Activated CD8-positive, alpha-beta memory T cell treated with anti-CD3 and anti-CD28 coated beads, Interleukin-2, amount 50 U/mL, for 1 hour (primary cell): ENCODE measurements around the gene PNLIP.

Experiments used
- DNase-seq: peaks from one replicate; pipeline ENCODE4 v3.0.0-alpha.2; 2020; ENCODE audit errors: extremely low read depth

Gene PNLIP

GRCh38 chr10:116545756-116546155, at the start of gene PNLIP:
PNLIP (plus strand) TSS chr10:116545931; CDS start chr10:116546093, 162 bp downstream.
- DNase-seq: no peak

GRCh38 chr10:116504786-116505185, 40.9 kb upstream of the PNLIP start:
- no peak for DNase-seq

- no peak for DNase-seq
These were observed 35.2 kb upstream of the PNLIP start for GRCh38 chr10:116510565-116510964.

- no peak for DNase-seq
These were observed 34.4 kb upstream of the PNLIP start for GRCh38 chr10:116511365-116511764.

GRCh38 chr10:116521424-116522290, 24.1 kb upstream of the PNLIP start:
- DNase-seq: no peak

- DNase-seq: no peak
These were observed 22.8 kb upstream of the PNLIP start for GRCh38 chr10:116522803-116523381.

GRCh38 chr10:116524736-116525135, 21.0 kb upstream of the PNLIP start:
- no peak for DNase-seq

- DNase-seq: no peak
These were observed 19.5 kb upstream of the PNLIP start for GRCh38 chr10:116526219-116526618.

GRCh38 chr10:116536810-116537209, 8.9 kb upstream of the PNLIP start:
- no peak for DNase-seq

- no peak for DNase-seq
These were observed 7.3 kb upstream of the PNLIP start for GRCh38 chr10:116538456-116538855.

- no peak for DNase-seq
These were observed 6.7 kb upstream of the PNLIP start for GRCh38 chr10:116538992-116539391.

GRCh38 chr10:116540814-116541213, 4.9 kb upstream of the PNLIP start:
- DNase-seq: no peak

- no peak for DNase-seq
These were observed 3.6 kb upstream of the PNLIP start for GRCh38 chr10:116542007-116542677.

- DNase-seq: no peak
These were observed 609 bp upstream of the PNLIP start for GRCh38 chr10:116545122-116545521.

- DNase-seq: no peak
These were observed 2.6 kb downstream of the PNLIP start for GRCh38 chr10:116548301-116548700.

GRCh38 chr10:116553378-116553980, 7.7 kb downstream of the PNLIP start:
- no peak for DNase-seq

- DNase-seq: no peak
These were observed 8.9 kb downstream of the PNLIP start for GRCh38 chr10:116554628-116555027.

GRCh38 chr10:116555880-116556279, 10.1 kb downstream of the PNLIP start:
- no peak for DNase-seq

- DNase-seq: no peak
These were observed 11.7 kb downstream of the PNLIP start for GRCh38 chr10:116557305-116557880.

- no peak for DNase-seq
These were observed 19.8 kb downstream of the PNLIP start for GRCh38 chr10:116565534-116565933.

GRCh38 chr10:116566932-116567331, 21.2 kb downstream of the PNLIP start:
- no peak for DNase-seq

- DNase-seq: no peak
These were observed 21.6 kb downstream of the PNLIP start for GRCh38 chr10:116567335-116567734.
